Gastrocnemius medialis (tissue), 4 donors: Measurements from ENCODE around the gene RNASET2. TPM values are rescaled to one million over a fixed set of nuclear protein-coding genes. Genes with fewer than 3 reads are reported as not detected.

Experiments used
- ATAC-seq, 2 donors: fragments of 150-250 bp; one replicate each; pipeline ENCODE4 v1.9.1; 2016
- DNase-seq, 2 donors: peaks; one replicate each; pipeline ENCODE4 v3.0.0-alpha.2; 2019
- H3K27ac ChIP-seq, 4 donors: fragments of 200-600 bp; sonication (generic); 1 replicate in 1 of 4; 2 replicates in 3 of 4; pipeline ENCODE4 v1.5.1; 2016 to 2018; ENCODE audit warnings: mild to moderate bottlenecking in 2 of 4, moderate library complexity in 1 of 4
- H3K27me3 ChIP-seq, 3 donors: fragments of 200-600 bp; sonication (generic) in 2 of 3; 1 replicate in 1 of 3; 2 replicates in 2 of 3; pipeline versions ENCODE4 v1.5.1 to v1.6.0; 2016 to 2019; ENCODE audit warnings: mild to moderate bottlenecking in 1 of 3, moderate library complexity in 1 of 3
- H3K36me3 ChIP-seq, 2 donors: fragments of 200-600 bp; sonication (generic) in 1 of 2; one replicate each; pipeline ENCODE4 v1.5.1; 2017 to 2018
- H3K4me1 ChIP-seq, 2 donors: fragments of 200-600 bp; sonication (generic) in 1 of 2; one replicate each; pipeline ENCODE4 v1.5.1; 2016 to 2017; ENCODE audit warnings: mild to moderate bottlenecking in 2 of 2
- H3K4me3 ChIP-seq, 4 donors: fragments of 200-600 bp; sonication (generic) in 3 of 4; 1 replicate in 1 of 4; 2 replicates in 3 of 4; pipeline ENCODE4 v1.5.1; 2016 to 2019; ENCODE audit warnings: mild to moderate bottlenecking in 2 of 4
- H3K9me3 ChIP-seq, 3 donors: fragments of 200-600 bp; sonication (generic) in 2 of 3; 1 replicate in 1 of 3; 2 replicates in 2 of 3; pipeline ENCODE4 v1.5.1; 2016 to 2019
- CTCF ChIP-seq, 5 experiments: fragments of 450-650 bp in 3 of 5; fragments of 200-600 bp in 2 of 5; sonication (generic) in 2 of 5; IDR thresholded peaks in 4 of 5; conservative IDR thresholded peaks in 1 of 5; 1 replicate in 4 of 5; 2 replicates in 1 of 5; pipeline ENCODE4 v1.5.1; 2016 to 2019; ENCODE audit warnings: antibody characterized with exemption in 5 of 5, mild to moderate bottlenecking in 3 of 5, moderate library complexity in 3 of 5
- POLR2A ChIP-seq, 2 donors: fragments of 450-650 bp; IDR thresholded peaks; one replicate each; pipeline ENCODE4 v1.6.1; 2017; ENCODE audit warnings: antibody characterized with exemption in 2 of 2, mild to moderate bottlenecking in 2 of 2, moderate library complexity in 2 of 2
- in situ Hi-C, 4 donors: fragments of 200-750 bp; cut with MboI; loops; one replicate each; pipeline versions ENCODE4 v1.15.0 to v1.8.0; 2017; ENCODE audit warnings: low sequenced_read_pairs in 4 of 4
- intact Hi-C: fragments of 100-400 bp; cut with DNase I; formaldehyde crosslinking; loops from one replicate; pipeline ENCODE4 v1.15.1; 2023; ENCODE audit warnings: low total_unique reads
- total RNA-seq, 4 donors: library from RNA; depleted of rRNA; stranded (reverse); fragments of >200 nt; gene quantifications; one replicate each; pipeline versions ENCODE4 v1.1.0 to v1.2.3, GENCODE V29; 2016

Gene RNASET2
- total RNA-seq, 4 donors from 2014 or later: 4.9 to 9.6 (median 6.5) TPM

GRCh38 chr6:166954118-166954713 is 2.1 kb downstream of the RNASET2 start:
- Histone ChIP-seq H3K4me3 (no peak overlapping the region), H3K27ac (no peak overlapping the region), H3K27me3 (no peaks in the 10 kb centered on the region), H3K36me3 (no peaks in the 10 kb centered on the region), H3K9me3 (no peaks in the 10 kb centered on the region), H3K4me1 (peaks cover 0 to 18% of the 10 kb centered on the region in 2 donors)
- TF ChIP-seq CTCF (IDR thresholded peaks at IDR 0.05 in 4 of 5, conservative IDR thresholded peaks at IDR 0.05 in 1 of 5) (no peak), POLR2A (IDR thresholded peaks at IDR 0.05) (no peak)
- ATAC-seq (no peak), DNase-seq (no peak)
- in situ Hi-C loops: no loop called here
- intact Hi-C loops: loop anchor here (10.0 kb wide), 1 partner anchor 169 kb away; no protein-coding TSS in a partner anchor

- ATAC-seq: no peak
- no peak overlapping the region for H3K4me3 ChIP-seq
Measured at GRCh38 chr6:166952567-166953486, 3.5 kb downstream of the RNASET2 start.

GRCh38 chr6:166952121-166952520 is 4.2 kb downstream of the RNASET2 start:
- TF ChIP-seq CTCF (IDR thresholded peaks at IDR 0.05 in 4 of 5, conservative IDR thresholded peaks at IDR 0.05 in 1 of 5) (no peak), POLR2A (IDR thresholded peaks at IDR 0.05) (no peak)
- no peaks in the 10 kb centered on the region for H3K27me3 ChIP-seq
- no peaks in the 10 kb centered on the region for H3K36me3 ChIP-seq
- no peak overlapping the region for H3K4me3 ChIP-seq
- no peak overlapping the region for H3K27ac ChIP-seq
- DNase-seq (no peak), ATAC-seq (no peak)
- intact Hi-C loops: loop anchor here (10.0 kb wide), 1 partner anchor 167 kb away; no protein-coding TSS in a partner anchor
- in situ Hi-C loops: no loop called here
- peaks cover 0 to 16% of the 10 kb centered on the region in 2 donors for H3K4me1 ChIP-seq
- H3K9me3 ChIP-seq: no peaks in the 10 kb centered on the region

More at GRCh38 chr6:166952567-166953486, 3.5 kb downstream of the RNASET2 start:
- no peak for DNase-seq
- TF ChIP-seq CTCF (IDR thresholded peaks at IDR 0.05 in 4 of 5, conservative IDR thresholded peaks at IDR 0.05 in 1 of 5) (no peak), POLR2A (IDR thresholded peaks at IDR 0.05) (no peak)
- intact Hi-C loops (loop anchor here (10.0 kb wide), 1 partner anchor 168 kb away; no protein-coding TSS in a partner anchor), in situ Hi-C loops (no loop called here)
- no peak overlapping the region for H3K27ac ChIP-seq
- no peaks in the 10 kb centered on the region for H3K9me3 ChIP-seq
- H3K27me3 ChIP-seq: no peaks in the 10 kb centered on the region
- H3K4me1 ChIP-seq: peaks cover 0 to 18% of the 10 kb centered on the region in 2 donors
- H3K36me3 ChIP-seq: no peaks in the 10 kb centered on the region

GRCh38 chr6:166951670-166952060 is 4.7 kb downstream of the RNASET2 start:
- Histone ChIP-seq H3K9me3 (no peaks in the 10 kb centered on the region), H3K4me3 (no peak overlapping the region), H3K4me1 (peaks cover 0 to 12% of the 10 kb centered on the region in 2 donors), H3K27me3 (no peaks in the 10 kb centered on the region), H3K27ac (no peak overlapping the region), H3K36me3 (no peaks in the 10 kb centered on the region)
- in situ Hi-C loops: no loop called here
- ATAC-seq: no peak
- no peak for DNase-seq
- no peak for TF ChIP-seq POLR2A (IDR thresholded peaks at IDR 0.05)
- no peak for TF ChIP-seq CTCF (IDR thresholded peaks at IDR 0.05 in 4 of 5, conservative IDR thresholded peaks at IDR 0.05 in 1 of 5)
- intact Hi-C loops: loop anchor here (10.0 kb wide), 1 partner anchor 167 kb away; no protein-coding TSS in a partner anchor
